Left lung (tissue), 10 donors: ENCODE measurements around the gene RUVBL2. TPM values are rescaled to one million over a fixed set of nuclear protein-coding genes. Genes with fewer than 3 reads are reported as not detected.

Experiments used
- ATAC-seq: fragments of 200-7000 bp; cut with Tn5 transposase; one replicate; pipeline ENCODE4 v1.9.1; 2020; ENCODE audit warnings: moderate library complexity
- DNase-seq, 4 donors: peaks; one replicate each; pipeline ENCODE4 v3.0.0-alpha.2; 2013 to 2020
- H3K27ac ChIP-seq, 2 donors: fragments of 200-600 bp; sonication (generic) in 1 of 2; one replicate each; pipeline versions ENCODE4 v1.5.0 to v1.8.0; 2020 to 2021
- H3K27me3 ChIP-seq, 2 donors: fragments of 200-600 bp; sonication (generic) in 1 of 2; one replicate each; pipeline versions ENCODE4 v1.5.0 to v1.8.0; 2020 to 2021
- H3K36me3 ChIP-seq, 2 donors: fragments of 200-600 bp; sonication (generic) in 1 of 2; one replicate each; pipeline versions ENCODE4 v1.5.0 to v1.8.0; 2020 to 2021
- H3K4me1 ChIP-seq, 2 donors: fragments of 200-600 bp; one replicate each; pipeline ENCODE4 v1.8.0; 2021
- H3K4me3 ChIP-seq, 2 donors: fragments of 200-600 bp; sonication (generic) in 1 of 2; one replicate each; pipeline versions ENCODE4 v1.5.0 to v1.8.0; 2020 to 2021; ENCODE audit warnings: mild to moderate bottlenecking in 1 of 2
- H3K9me3 ChIP-seq, 2 donors: fragments of 200-600 bp; sonication (generic) in 1 of 2; one replicate each; pipeline versions ENCODE4 v1.5.0 to v1.8.0; 2020 to 2021
- CTCF ChIP-seq, 2 donors: fragments of 200-600 bp; sonication (generic) in 1 of 2; IDR thresholded peaks; one replicate each; pipeline versions ENCODE4 v1.5.0 to v1.8.0; 2021; ENCODE audit warnings: antibody characterized with exemption in 2 of 2
- intact Hi-C, 2 donors: fragments of 100-400 bp; cut with DNase I; formaldehyde crosslinking; loops; one replicate each; pipeline versions ENCODE4 v1.11.2 to v1.14.2; 2022
- polyA plus RNA-seq, 6 donors: library from polyadenylated mRNA; unstranded; fragments of 120-200 nt; gene quantifications; one replicate each; pipeline ENCODE4 v1.2.1, GENCODE V29; 2013; ENCODE audit not compliant: insufficient read length in 6 of 6
- total RNA-seq, 2 donors: library from RNA; stranded (reverse); fragmentation: NEBNext Ultra II Directional; extraction: Animal tissue kit (Norgen Biotek cat#: 25700); gene quantifications; one replicate each; pipeline ENCODE4 v1.2.1, GENCODE V29; 2021
- donor health status: DM: no; HTN: yes; CAD: no.
- donor health status: DM: no; HTN: no; CAD: no.

Gene RUVBL2
- total and polyA plus RNA-seq, 8 donors, result 46.6 to 83.7 (median 73.9) TPM

- intact Hi-C loops, result no loop called here
- Histone ChIP-seq H3K4me1 (no peaks in the 10 kb centered on the region), H3K36me3 (peaks cover 0 to 93% of the 10 kb centered on the region in 2 donors), H3K9me3 (no peaks in the 10 kb centered on the region), H3K27ac (no peak overlapping the region), H3K27me3 (no peaks in the 10 kb centered on the region), H3K4me3 (no peak overlapping the region)
- no peak for TF ChIP-seq CTCF (IDR thresholded peaks at IDR 0.05)
- no peak for ATAC-seq
- DNase-seq, result no peak
Observed at GRCh38 chr19:49009828-49010227, 16.1 kb downstream of the RUVBL2 start.

GRCh38 chr19:49010453-49010852 is 16.8 kb downstream of the RUVBL2 start:
- intact Hi-C loops, result no loop called here
- H3K36me3 ChIP-seq, result peaks cover 0 to 93% of the 10 kb centered on the region in 2 donors

GRCh38 chr19:49011194-49011593 is 17.5 kb downstream of the RUVBL2 start:
- Histone ChIP-seq H3K27me3 (no peaks in the 10 kb centered on the region), H3K4me1 (no peaks in the 10 kb centered on the region)
- no peak for ATAC-seq

More at GRCh38 chr19:49010453-49010852, 16.8 kb downstream of the RUVBL2 start:
- DNase-seq (no peak), ATAC-seq (no peak)
- no peak for TF ChIP-seq CTCF (IDR thresholded peaks at IDR 0.05)
- H3K4me1 ChIP-seq, result no peaks in the 10 kb centered on the region
- no peaks in the 10 kb centered on the region for H3K27me3 ChIP-seq
- no peak overlapping the region for H3K27ac ChIP-seq
- no peak overlapping the region for H3K4me3 ChIP-seq
- H3K9me3 ChIP-seq, result no peaks in the 10 kb centered on the region

GRCh38 chr19:49014123-49014869 is 20.6 kb downstream of the RUVBL2 start:
- intact Hi-C loops, result no loop called here
- no peak for TF ChIP-seq CTCF (IDR thresholded peaks at IDR 0.05)
- DNase-seq (no peak), ATAC-seq (no peak)
- no peak overlapping the region for H3K4me3 ChIP-seq
- no peak overlapping the region for H3K27ac ChIP-seq
- H3K4me1 ChIP-seq, result peaks cover 9 to 20% of the 10 kb centered on the region in 2 donors
- peaks cover 0 to 66% of the 10 kb centered on the region in 2 donors for H3K36me3 ChIP-seq
- H3K9me3 ChIP-seq, result no peaks in the 10 kb centered on the region
- H3K27me3 ChIP-seq, result peaks cover 0 to 22% of the 10 kb centered on the region in 2 donors

More at GRCh38 chr19:49011194-49011593, 17.5 kb downstream of the RUVBL2 start:
- H3K9me3 ChIP-seq, result no peaks in the 10 kb centered on the region
- no peak overlapping the region for H3K27ac ChIP-seq
- TF ChIP-seq CTCF (IDR thresholded peaks at IDR 0.05), result no peak
- no peak overlapping the region for H3K4me3 ChIP-seq
- peaks cover 0 to 93% of the 10 kb centered on the region in 2 donors for H3K36me3 ChIP-seq
- intact Hi-C loops, result no loop called here
- no peak for DNase-seq

- intact Hi-C loops, result no loop called here
- peaks cover 0 to 61% of the 10 kb centered on the region in 2 donors for H3K36me3 ChIP-seq
- no peak for DNase-seq
- H3K4me3 ChIP-seq, result no peak overlapping the region
- H3K9me3 ChIP-seq, result no peaks in the 10 kb centered on the region
- peaks cover 11 to 23% of the 10 kb centered on the region in 2 donors for H3K4me1 ChIP-seq
- H3K27ac ChIP-seq, result no peak overlapping the region
- ATAC-seq, result no peak
- no peak for TF ChIP-seq CTCF (IDR thresholded peaks at IDR 0.05)
- peaks cover 0 to 28% of the 10 kb centered on the region in 2 donors for H3K27me3 ChIP-seq
Observed at GRCh38 chr19:49014870-49015255, 21.2 kb downstream of the RUVBL2 start.
